ENCODE results near the gene PSRC1. TPM values are rescaled to one million over a fixed set of nuclear protein-coding genes. Genes with fewer than 3 reads are reported as not detected.

The PSRC1 gene
- total RNA-seq, 4 donors from 2014 or later: 3.8 to 11.4 (median 7.5) TPM

GRCh38 chr1:109262231-109263055 is 20.5 kb downstream of the PSRC1 start:
- no peaks in the 10 kb centered on the region for H3K9me3 ChIP-seq
- no peaks in the 10 kb centered on the region for H3K36me3 ChIP-seq
- TF ChIP-seq POLR2A (IDR thresholded peaks at IDR 0.05): no peak
- no peak for TF ChIP-seq CTCF (IDR thresholded peaks at IDR 0.05)
- no peaks in the 10 kb centered on the region for H3K4me1 ChIP-seq
- intact Hi-C loops (cut with DNase I; ENCODE audit: low total_unique reads): no loop called here
- no peak overlapping the region for H3K27ac ChIP-seq
- H3K4me3 ChIP-seq: no peak overlapping the region
- no peaks in the 10 kb centered on the region for H3K27me3 ChIP-seq
- DNase-seq: no peak

GRCh38 chr1:109261578-109261977 is 21.4 kb downstream of the PSRC1 start:
- Histone ChIP-seq H3K27ac (no peak overlapping the region), H3K4me1 (no peaks in the 10 kb centered on the region), H3K4me3 (no peak overlapping the region), H3K27me3 (no peaks in the 10 kb centered on the region), H3K9me3 (no peaks in the 10 kb centered on the region), H3K36me3 (no peaks in the 10 kb centered on the region)
- TF ChIP-seq CTCF (IDR thresholded peaks at IDR 0.05) (no peak), POLR2A (IDR thresholded peaks at IDR 0.05) (no peak)
- intact Hi-C loops (cut with DNase I; ENCODE audit: low total_unique reads): no loop called here
- no peak for DNase-seq

GRCh38 chr1:109261006-109261405 is 21.9 kb downstream of the PSRC1 start:
- Histone ChIP-seq H3K36me3 (no peaks in the 10 kb centered on the region), H3K4me3 (no peak overlapping the region), H3K9me3 (no peaks in the 10 kb centered on the region), H3K27me3 (no peaks in the 10 kb centered on the region), H3K4me1 (no peaks in the 10 kb centered on the region), H3K27ac (no peak overlapping the region)
- no peak for DNase-seq
- intact Hi-C loops (cut with DNase I; ENCODE audit: low total_unique reads): no loop called here
- no peak for TF ChIP-seq CTCF (IDR thresholded peaks at IDR 0.05)
- TF ChIP-seq POLR2A (IDR thresholded peaks at IDR 0.05): no peak

- no peak for TF ChIP-seq CTCF (IDR thresholded peaks at IDR 0.05)
- no peak for TF ChIP-seq POLR2A (IDR thresholded peaks at IDR 0.05)
- H3K36me3 ChIP-seq: no peaks in the 10 kb centered on the region
- intact Hi-C loops (cut with DNase I; ENCODE audit: low total_unique reads): no loop called here
Measured at GRCh38 chr1:109259674-109260557, 23.0 kb downstream of the PSRC1 start.

More at GRCh38 chr1:109259674-109260557, 23.0 kb downstream of the PSRC1 start:
- no peak overlapping the region for H3K27ac ChIP-seq
- no peak overlapping the region for H3K4me3 ChIP-seq
- H3K27me3 ChIP-seq: no peaks in the 10 kb centered on the region
- no peak for DNase-seq
- H3K9me3 ChIP-seq: no peaks in the 10 kb centered on the region
- peaks cover 0 to under 1% of the 10 kb centered on the region in 2 donors for H3K4me1 ChIP-seq

Data from uterus (tissue), 4 donors.